Endothelial cell of umbilical vein (primary cell): ENCODE data around the gene MCC.

Experiments
- EZH2 ChIP-seq: IDR thresholded peaks from 2 replicates; pipeline ENCODE4 v1.6.1; 2012; ENCODE audit warnings: borderline replicate concordance, low read depth, mild to moderate bottlenecking, moderate library complexity, low read length, inconsistent platforms; ENCODE audit not compliant: severe bottlenecking
- TF ChIP-seq, protein P1 (sequence below), 2 donors: IDR thresholded peaks; 1 replicate in 1 of 2; 2 replicates in 1 of 2; pipeline ENCODE4 v1.5.1; 2011; ENCODE audit warnings: low read length in 2 of 2, mild to moderate bottlenecking in 2 of 2, moderate library complexity in 2 of 2, control low read depth in 1 of 2, inconsistent platforms in 1 of 2, low read depth in 1 of 2; ENCODE audit not compliant: insufficient read depth in 1 of 2; ENCODE audit errors: extremely low read depth in 1 of 2

GRCh38 chr5:113295111-113295539 lies 193.1 kb downstream of the MCC start:
- TF ChIP-seq, protein P1, sequence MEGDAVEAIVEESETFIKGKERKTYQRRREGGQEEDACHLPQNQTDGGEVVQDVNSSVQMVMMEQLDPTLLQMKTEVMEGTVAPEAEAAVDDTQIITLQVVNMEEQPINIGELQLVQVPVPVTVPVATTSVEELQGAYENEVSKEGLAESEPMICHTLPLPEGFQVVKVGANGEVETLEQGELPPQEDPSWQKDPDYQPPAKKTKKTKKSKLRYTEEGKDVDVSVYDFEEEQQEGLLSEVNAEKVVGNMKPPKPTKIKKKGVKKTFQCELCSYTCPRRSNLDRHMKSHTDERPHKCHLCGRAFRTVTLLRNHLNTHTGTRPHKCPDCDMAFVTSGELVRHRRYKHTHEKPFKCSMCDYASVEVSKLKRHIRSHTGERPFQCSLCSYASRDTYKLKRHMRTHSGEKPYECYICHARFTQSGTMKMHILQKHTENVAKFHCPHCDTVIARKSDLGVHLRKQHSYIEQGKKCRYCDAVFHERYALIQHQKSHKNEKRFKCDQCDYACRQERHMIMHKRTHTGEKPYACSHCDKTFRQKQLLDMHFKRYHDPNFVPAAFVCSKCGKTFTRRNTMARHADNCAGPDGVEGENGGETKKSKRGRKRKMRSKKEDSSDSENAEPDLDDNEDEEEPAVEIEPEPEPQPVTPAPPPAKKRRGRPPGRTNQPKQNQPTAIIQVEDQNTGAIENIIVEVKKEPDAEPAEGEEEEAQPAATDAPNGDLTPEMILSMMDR (IDR thresholded peaks at IDR 0.05; ENCODE audit: extremely low read depth in 1 of 2, insufficient read depth in 1 of 2, low read depth in 1 of 2, low read length in 2 of 2), result no peak
- TF ChIP-seq EZH2, result no peak
